HG03575 (cell line): Measurements from ENCODE around the gene PRPF19.

Experiments used
- ATAC-seq: cut with Tn5 transposase; IDR thresholded peaks from one replicate; pipeline ENCODE4 v1.9.1; 2021; ENCODE audit not compliant: unreplicated experiment, insufficient number of reproducible peaks, low FRiP score; ENCODE audit errors: extremely low read depth

Gene PRPF19

GRCh38 chr11:60852982-60853950 lies 53.1 kb downstream of the PRPF19 start:
- ATAC-seq = no peak

GRCh38 chr11:60852117-60852981 lies 54.0 kb downstream of the PRPF19 start:
- ATAC-seq = no peak

GRCh38 chr11:60851327-60852104 lies 54.9 kb downstream of the PRPF19 start:
- no peak for ATAC-seq

GRCh38 chr11:60849641-60850520 lies 56.5 kb downstream of the PRPF19 start:
- ATAC-seq = no peak

GRCh38 chr11:60848714-60849151 lies 57.7 kb downstream of the PRPF19 start:
- no peak for ATAC-seq

GRCh38 chr11:60847896-60848295 lies 58.5 kb downstream of the PRPF19 start:
- no peak for ATAC-seq

GRCh38 chr11:60847281-60847680 lies 59.1 kb downstream of the PRPF19 start:
- ATAC-seq = no peak

GRCh38 chr11:60845338-60845737 lies 61.0 kb downstream of the PRPF19 start:
- no peak for ATAC-seq

- ATAC-seq = no peak
Observed at GRCh38 chr11:60844870-60845221, 61.5 kb downstream of the PRPF19 start.

GRCh38 chr11:60844045-60844869 lies 62.1 kb downstream of the PRPF19 start:
- ATAC-seq = no peak

GRCh38 chr11:60842668-60843600 lies 63.5 kb downstream of the PRPF19 start:
- ATAC-seq = no peak

GRCh38 chr11:60841797-60842667 lies 64.4 kb downstream of the PRPF19 start, which contains the start of gene CCDC86:
TSS of gene CCDC86 (plus strand) at chr11:60842113. CDS start at chr11:60842125, 12 bp downstream.
- no peak for ATAC-seq
